Measurements from ENCODE around the gene DSCAML1. TPM values are rescaled to one million over a fixed set of nuclear protein-coding genes. Genes with fewer than 3 reads are reported as not detected.

The DSCAML1 gene
- total and polyA plus RNA-seq, 12 donors: 0.16 to 1.5 (median 0.57) TPM

- no peak for TF ChIP-seq CTCF (IDR thresholded peaks at IDR 0.05)
- H3K36me3 ChIP-seq: no peaks in the 10 kb centered on the region
- no peaks in the 10 kb centered on the region for H3K9me3 ChIP-seq
- H3K27ac ChIP-seq: no peak overlapping the region
- 74 to 79% methylated on average over 6 of the region's 6 CpGs for WGBS, 2 donors
- H3K27me3 ChIP-seq: no peaks in the 10 kb centered on the region
- H3K4me3 ChIP-seq: no peak overlapping the region
- intact Hi-C loops (cut with DNase I): loop anchor here in 1 of 10 donors (10.0 kb wide), 1 partner anchor 132 kb away; no protein-coding TSS in a partner anchor
- peaks cover 0 to 8% (median 0%) of the 10 kb centered on the region in 9 donors for H3K4me1 ChIP-seq
- ATAC-seq: no peak
- DNase-seq: no peak
Observed at GRCh38 chr11:117646411-117646810, 150.6 kb downstream of the DSCAML1 start.

- Histone ChIP-seq H3K4me1 (peaks cover 0 to 8% (median 0%) of the 10 kb centered on the region in 9 donors), H3K4me3 (no peak overlapping the region), H3K36me3 (no peaks in the 10 kb centered on the region), H3K27me3 (no peaks in the 10 kb centered on the region), H3K27ac (no peak overlapping the region), H3K9me3 (no peaks in the 10 kb centered on the region)
- 93 to 94% methylated on average over 26 of the region's 26 CpGs for WGBS, 2 donors
- no peak for TF ChIP-seq CTCF (IDR thresholded peaks at IDR 0.05)
- intact Hi-C loops (cut with DNase I): loop anchor here in 1 of 10 donors (10.0 kb wide), 1 partner anchor 130 kb away; no protein-coding TSS in a partner anchor
- ATAC-seq: no peak
- no peak for DNase-seq
Observed at GRCh38 chr11:117644403-117645155, 152.4 kb downstream of the DSCAML1 start.

- ATAC-seq (peak in 4 of 8 donors; percentile 31 to 55 (median 47)), DNase-seq (no peak)
- H3K36me3 ChIP-seq: no peaks in the 10 kb centered on the region
- H3K4me3 ChIP-seq: no peak overlapping the region
- H3K27me3 ChIP-seq: no peaks in the 10 kb centered on the region
- 60 to 71% methylated on average over 20 of the region's 20 CpGs for WGBS, 2 donors
- intact Hi-C loops (cut with DNase I): loop anchor here in 1 of 10 donors (10.0 kb wide), 1 partner anchor 129 kb away; no protein-coding TSS in a partner anchor
- H3K27ac ChIP-seq: no peak overlapping the region
- peaks cover 0 to 8% (median 0%) of the 10 kb centered on the region in 9 donors for H3K4me1 ChIP-seq
- no peak for TF ChIP-seq CTCF (IDR thresholded peaks at IDR 0.05)
- H3K9me3 ChIP-seq: no peaks in the 10 kb centered on the region
Observed at GRCh38 chr11:117643606-117644300, 153.3 kb downstream of the DSCAML1 start.

- peaks cover 0 to 8% (median 0%) of the 10 kb centered on the region in 9 donors for H3K4me1 ChIP-seq
- 84 to 86% methylated on average over 3 of the region's 3 CpGs for WGBS, 2 donors
- H3K9me3 ChIP-seq: no peaks in the 10 kb centered on the region
- TF ChIP-seq CTCF (IDR thresholded peaks at IDR 0.05): no peak
- ATAC-seq (no peak), DNase-seq (no peak)
- H3K4me3 ChIP-seq: no peak overlapping the region
- no peak overlapping the region for H3K27ac ChIP-seq
- H3K36me3 ChIP-seq: no peaks in the 10 kb centered on the region
- H3K27me3 ChIP-seq: no peaks in the 10 kb centered on the region
- intact Hi-C loops (cut with DNase I): loop anchor here in 1 of 10 donors (10.0 kb wide), 1 partner anchor 128 kb away; no protein-coding TSS in a partner anchor
Observed at GRCh38 chr11:117642835-117643234, 154.2 kb downstream of the DSCAML1 start.

All from heart right ventricle (tissue), 16 donors.